Adrenal gland (tissue), 12 donors: ENCODE results near the gene CCNL1. TPM values are rescaled to one million over a fixed set of nuclear protein-coding genes. Genes with fewer than 3 reads are reported as not detected.
A peak's percentile ranks its signal among the peaks of the same experiment; 100 is the strongest.
"Not testable (repeated sequence)": the region's sequence is repeated elsewhere in the genome, so short reads cannot be mapped to it uniquely, and the experiment has no call there.

ENCODE experiments used
- DNase-seq, 7 donors: peaks; one replicate each; pipeline ENCODE4 v3.0.0-alpha.2; 2019 to 2020
- H3K27ac ChIP-seq, 5 donors: fragments of 200-600 bp; sonication (generic) in 4 of 5; 1 replicate in 3 of 5; 2 replicates in 2 of 5; pipeline versions ENCODE4 v1.5.1 to v1.8.0; 2016 to 2020; ENCODE audit warnings: mild to moderate bottlenecking in 1 of 5
- H3K27me3 ChIP-seq: fragments of 200-600 bp; 2 replicates; pipeline ENCODE4 v1.8.0; 2021
- H3K36me3 ChIP-seq, 2 donors: fragments of 200-600 bp; replicated peaks in 1 of 2; 1 replicate in 1 of 2; 2 replicates in 1 of 2; pipeline versions ENCODE4 v1.5.1 to v1.8.0; 2018 to 2022
- H3K4me1 ChIP-seq, 2 donors: fragments of 200-600 bp; replicated peaks in 1 of 2; 1 replicate in 1 of 2; 2 replicates in 1 of 2; pipeline versions ENCODE4 v1.5.1 to v1.8.0; 2018 to 2021
- H3K4me3 ChIP-seq, 4 donors: fragments of 200-600 bp; sonication (generic) in 3 of 4; one replicate each; pipeline ENCODE4 v1.5.1; 2016 to 2018
- H3K9me3 ChIP-seq, 3 donors: fragments of 200-600 bp; sonication (generic) in 1 of 3; replicated peaks in 1 of 3; 1 replicate in 2 of 3; 2 replicates in 1 of 3; pipeline versions ENCODE4 v1.5.1 to v1.8.0; 2016 to 2021
- CTCF ChIP-seq, 6 experiments: fragments of 450-650 bp in 4 of 6; fragments of 200-600 bp in 2 of 6; sonication (generic) in 1 of 6; IDR thresholded peaks; 1 replicate in 5 of 6; 2 replicates in 1 of 6; pipeline versions ENCODE4 v1.5.1 to v1.8.0; 2016 to 2021; ENCODE audit warnings: antibody characterized with exemption in 6 of 6, mild to moderate bottlenecking in 2 of 6, moderate library complexity in 1 of 6
- POLR2A ChIP-seq, 2 donors: fragments of 450-650 bp; IDR thresholded peaks; one replicate each; pipeline ENCODE4 v1.6.1; 2017; ENCODE audit warnings: antibody characterized with exemption in 2 of 2, mild to moderate bottlenecking in 2 of 2, moderate library complexity in 1 of 2
- WGBS, 4 donors: extraction: QIAGEN DNeasy Blood & Tissue Kit in 2 of 4; methylation state at CpG; one replicate each; pipeline versions ENCODE4 v1.1.5 to v1.1.7; 2013 to 2017; 5-methylcytosine and 5-hydroxymethylcytosine counted together
- intact Hi-C, 2 donors: fragments of 100-400 bp; cut with DNase I; formaldehyde crosslinking; loops; one replicate each; pipeline versions ENCODE4 v1.14.1 to v1.15.0; 2022 to 2023
- polyA plus RNA-seq, 3 donors: library from polyadenylated mRNA; stranded (reverse); fragments of 200-250 nt in 2 of 3; fragments of 350-450 nt in 1 of 3; fragmentation: Illumina TruSeq in 1 of 3; extraction: RNeasy Lipid Tissue Mini Kit (QIAGEN cat#74804) in 1 of 3; gene quantifications; one replicate each; pipeline ENCODE4 v1.2.3, GENCODE V29; 2013 to 2014
- total RNA-seq, 9 donors: library from RNA; depleted of rRNA in 4 of 9; stranded (reverse); fragments of >200 nt in 4 of 9; fragments of 120-200 nt in 1 of 9; fragmentation: NEBNext Ultra II Directional in 1 of 9; extraction: Animal tissue kit (Norgen Biotek cat#: 25700) in 1 of 9; gene quantifications; one replicate each; pipeline versions ENCODE4 v1.1.0 to v1.2.4, GENCODE V29; 2013 to 2023
- donor health status: healthy with polysubstance abuse.
- donor health status: Bipolar disorder and iron deficiency.
- donor health status: DM: yes; HTN: yes; CAD: no.
- donor health status: DM: no; HTN: no; CAD: no.
- donor health status: DM: no; HTN: no; CAD: no.
- donor health status: DM: yes; HTN: yes; CAD: no.

Gene CCNL1
- total and polyA plus RNA-seq, 12 donors = 50.1 to 223 (median 105) TPM

GRCh38 chr3:157103860-157104259, 56.1 kb downstream of the CCNL1 start:
- no peak for TF ChIP-seq POLR2A (IDR thresholded peaks at IDR 0.05)
- TF ChIP-seq CTCF (IDR thresholded peaks at IDR 0.05) = no peak
- 85 to 96% (median 90%) methylated on average over 2 of the region's 2 CpGs for WGBS, 4 donors
- H3K27me3 ChIP-seq = no peaks in the 10 kb centered on the region
- H3K36me3 ChIP-seq = no peaks in the 10 kb centered on the region
- peaks cover 0 to 10% of the 10 kb centered on the region in 2 donors for H3K4me1 ChIP-seq
- intact Hi-C loops = no loop called here
- peak overlapping the region in 2 of 5 donors; percentile 3 to 17 for H3K27ac ChIP-seq
- no peak for DNase-seq
- H3K4me3 ChIP-seq = no peak overlapping the region
- no peaks in the 10 kb centered on the region for H3K9me3 ChIP-seq

- Histone ChIP-seq H3K27me3 (no peaks in the 10 kb centered on the region), H3K9me3 (no peaks in the 10 kb centered on the region), H3K27ac (peak overlapping the region in 2 of 5 donors; percentile 3 to 17), H3K36me3 (no peaks in the 10 kb centered on the region), H3K4me1 (peaks cover 0 to 10% of the 10 kb centered on the region in 2 donors), H3K4me3 (no peak overlapping the region)
- intact Hi-C loops = no loop called here
- 72 to 85% (median 81%) methylated on average over 2 of the region's 2 CpGs for WGBS, 4 donors
- no peak for DNase-seq
- TF ChIP-seq CTCF (IDR thresholded peaks at IDR 0.05) (no peak), POLR2A (IDR thresholded peaks at IDR 0.05) (no peak)
Observed at GRCh38 chr3:157103280-157103679, 56.7 kb downstream of the CCNL1 start.

GRCh38 chr3:157102595-157102994, 57.4 kb downstream of the CCNL1 start:
- H3K27me3 ChIP-seq, H3K9me3 ChIP-seq, DNase-seq, intact Hi-C loops, H3K4me3 ChIP-seq, H3K4me1 ChIP-seq, H3K36me3 ChIP-seq, H3K27ac ChIP-seq: not testable (repeated sequence)
- whole genome bisulfite sequencing, 4 donors = 88 to 100% (median 96%) methylated on average over 1 of the region's 1 CpG

- 91 to 97% (median 94%) methylated on average over 3 of the region's 3 CpGs for WGBS, 4 donors
Observed at GRCh38 chr3:157102098-157102497, 57.8 kb downstream of the CCNL1 start.

More at GRCh38 chr3:157102098-157102497, 57.8 kb downstream of the CCNL1 start:
- no peaks in the 10 kb centered on the region for H3K4me1 ChIP-seq
- DNase-seq = no peak
- TF ChIP-seq POLR2A (IDR thresholded peaks at IDR 0.05) = no peak
- TF ChIP-seq CTCF (IDR thresholded peaks at IDR 0.05) = no peak
- no peaks in the 10 kb centered on the region for H3K9me3 ChIP-seq
- no peak overlapping the region for H3K27ac ChIP-seq
- no peak overlapping the region for H3K4me3 ChIP-seq
- intact Hi-C loops = no loop called here
- no peaks in the 10 kb centered on the region for H3K36me3 ChIP-seq
- H3K27me3 ChIP-seq = no peaks in the 10 kb centered on the region
